SHP77 treated with DMSO at 0.1 percent for 48 hours (cell line): ENCODE measurements around the gene E4F1.
"Not testable (repeated sequence)": the region's sequence is repeated elsewhere in the genome, so short reads cannot be mapped to it uniquely, and the experiment has no call there.

Source experiments
- DNase-seq: peaks from one replicate; lab custom pipeline; 2025; lab: John Stamatoyannopoulos, UW

Gene E4F1

DNA sequence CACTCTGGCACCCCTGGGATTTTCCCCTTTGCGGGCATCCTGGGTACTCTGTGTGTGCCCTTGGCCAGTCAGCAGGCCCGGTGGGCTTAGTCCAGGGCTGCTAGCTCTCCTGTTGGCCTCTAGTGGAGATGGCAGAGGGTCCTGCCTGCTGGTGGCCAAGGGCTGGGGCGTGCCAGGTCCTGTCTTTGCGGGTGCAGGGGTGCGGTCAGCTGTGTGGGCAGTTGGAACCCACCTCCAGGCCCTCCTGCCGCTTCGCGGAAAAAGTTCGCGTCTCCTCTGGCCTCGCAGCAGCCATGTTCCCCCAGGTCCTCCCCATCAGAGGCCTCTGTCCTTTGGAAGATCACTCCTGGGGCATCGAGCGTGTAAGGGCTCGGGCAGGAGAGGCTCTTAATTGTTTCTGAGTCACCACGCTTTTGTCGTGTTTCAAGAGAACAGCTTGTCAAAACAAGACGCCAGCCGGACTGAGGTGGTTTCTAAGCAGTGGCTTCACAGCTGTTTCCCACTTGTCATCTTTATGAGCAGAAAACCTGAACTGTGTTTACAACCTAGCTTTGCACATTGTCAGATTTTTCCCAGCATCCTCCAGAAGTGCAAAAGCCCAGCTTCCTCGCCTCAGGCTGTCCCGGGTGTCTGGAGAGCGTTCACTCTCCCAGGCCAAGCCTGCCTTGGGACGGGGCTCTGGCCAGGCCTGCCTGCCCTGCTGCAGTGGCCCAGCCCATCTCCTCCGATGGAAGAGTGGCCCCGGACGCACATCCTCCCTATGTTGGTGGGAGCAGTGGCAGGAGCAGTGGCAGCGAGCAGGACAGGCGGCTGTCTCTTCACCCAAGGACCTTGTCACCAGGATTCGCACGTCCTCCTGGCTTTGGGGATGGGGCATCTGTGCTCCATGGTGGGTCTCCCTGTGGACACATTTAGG, 7.9 kb downstream of the E4F1 start:
- DNase-seq: no peak

DNA sequence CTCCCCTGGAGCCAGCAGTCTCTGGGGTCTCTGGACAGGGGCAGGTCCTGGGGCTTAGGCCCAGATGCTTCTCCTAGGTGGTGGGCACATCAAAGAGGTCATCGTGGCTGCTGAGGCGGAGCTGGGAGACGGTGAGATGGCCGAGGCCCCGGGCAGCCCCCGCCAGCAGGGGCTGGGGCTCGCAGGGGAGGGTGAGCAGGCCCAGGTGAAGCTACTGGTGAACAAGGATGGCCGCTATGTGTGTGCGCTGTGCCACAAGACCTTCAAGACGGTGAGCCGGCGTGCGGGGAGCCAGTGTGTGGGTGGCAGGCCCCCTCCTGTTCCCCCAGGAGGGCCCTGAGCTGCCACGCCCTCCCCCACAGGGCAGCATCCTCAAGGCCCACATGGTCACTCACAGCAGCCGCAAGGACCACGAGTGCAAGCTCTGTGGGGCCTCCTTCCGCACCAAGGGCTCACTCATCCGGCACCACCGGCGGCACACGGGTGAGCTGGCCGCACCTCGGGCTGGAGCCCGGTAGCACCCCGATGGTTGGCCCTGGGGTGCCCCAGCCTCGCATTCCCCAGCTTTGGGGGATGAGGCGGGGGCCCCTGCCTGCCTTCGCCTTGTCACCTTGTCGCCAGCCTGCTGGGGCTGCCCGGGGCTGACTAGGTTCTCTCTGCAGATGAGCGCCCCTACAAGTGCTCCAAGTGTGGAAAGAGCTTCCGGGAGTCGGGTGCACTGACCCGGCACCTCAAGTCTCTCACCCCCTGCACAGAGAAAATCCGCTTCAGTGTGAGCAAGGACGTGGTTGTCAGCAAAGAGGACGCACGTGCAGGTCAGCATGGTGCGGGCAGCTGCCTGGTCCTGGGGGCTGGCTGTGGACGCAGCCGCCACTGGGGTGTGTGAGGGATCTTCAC, 9.0 kb downstream of the E4F1 start:
- no peak for DNase-seq

- DNase-seq: no peak
These were observed 9.8 kb downstream of the E4F1 start for GRCh38 chr16:2233046-2233775.

DNA sequence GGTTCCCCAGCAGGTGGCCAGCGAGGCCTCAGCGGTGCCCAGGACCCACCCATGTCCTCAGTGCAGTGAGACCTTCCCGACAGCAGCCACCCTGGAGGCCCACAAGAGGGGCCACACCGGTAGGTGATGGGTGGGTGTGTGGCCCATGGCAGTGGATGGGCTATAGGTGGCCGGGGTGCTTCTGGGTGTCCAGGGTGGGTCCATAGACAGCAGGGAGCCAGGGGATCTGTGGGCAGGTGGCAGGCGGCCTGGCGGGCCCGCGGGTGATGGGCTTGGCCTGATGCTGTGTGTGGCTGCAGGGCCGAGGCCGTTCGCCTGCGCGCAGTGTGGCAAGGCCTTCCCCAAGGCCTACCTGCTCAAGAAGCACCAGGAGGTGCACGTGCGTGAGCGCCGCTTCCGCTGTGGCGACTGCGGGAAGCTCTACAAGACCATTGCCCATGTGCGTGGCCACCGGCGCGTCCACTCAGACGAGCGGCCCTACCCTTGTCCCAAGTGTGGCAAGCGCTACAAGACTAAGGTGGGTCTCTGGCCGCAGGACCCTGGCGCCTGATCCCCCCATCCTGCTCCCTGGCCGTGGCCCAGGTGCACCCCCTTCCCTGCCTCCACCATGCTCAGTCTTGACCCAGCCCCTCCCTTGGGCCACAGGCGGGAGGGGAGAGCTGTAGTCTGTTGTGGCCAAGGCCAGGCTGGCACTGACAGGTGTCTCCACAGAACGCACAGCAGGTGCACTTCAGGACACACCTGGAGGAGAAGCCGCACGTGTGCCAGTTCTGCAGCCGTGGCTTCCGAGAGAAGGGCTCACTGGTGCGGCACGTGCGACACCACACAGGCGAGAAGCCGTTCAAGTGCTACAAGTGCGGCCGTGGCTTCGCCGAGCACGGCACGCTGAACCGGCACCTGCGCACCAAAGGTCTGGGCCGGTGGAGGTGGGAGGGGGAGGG, 10.8 kb downstream of the E4F1 start:
- DNase-seq: no peak

DNA sequence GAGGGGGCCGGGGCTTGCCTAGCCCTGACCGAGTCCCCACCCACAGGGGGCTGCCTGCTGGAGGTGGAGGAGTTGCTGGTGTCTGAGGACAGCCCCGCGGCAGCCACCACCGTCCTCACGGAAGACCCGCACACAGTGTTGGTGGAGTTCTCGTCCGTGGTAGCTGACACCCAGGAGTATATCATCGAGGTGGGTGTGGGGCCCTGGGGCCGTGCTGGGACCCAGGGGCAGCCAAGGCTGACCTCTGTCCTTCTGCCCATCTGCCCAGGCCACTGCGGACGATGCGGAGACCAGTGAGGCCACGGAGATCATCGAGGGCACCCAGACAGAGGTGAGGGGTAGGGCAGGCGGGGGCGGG, 11.4 kb downstream of the E4F1 start:
- no peak for DNase-seq

DNA sequence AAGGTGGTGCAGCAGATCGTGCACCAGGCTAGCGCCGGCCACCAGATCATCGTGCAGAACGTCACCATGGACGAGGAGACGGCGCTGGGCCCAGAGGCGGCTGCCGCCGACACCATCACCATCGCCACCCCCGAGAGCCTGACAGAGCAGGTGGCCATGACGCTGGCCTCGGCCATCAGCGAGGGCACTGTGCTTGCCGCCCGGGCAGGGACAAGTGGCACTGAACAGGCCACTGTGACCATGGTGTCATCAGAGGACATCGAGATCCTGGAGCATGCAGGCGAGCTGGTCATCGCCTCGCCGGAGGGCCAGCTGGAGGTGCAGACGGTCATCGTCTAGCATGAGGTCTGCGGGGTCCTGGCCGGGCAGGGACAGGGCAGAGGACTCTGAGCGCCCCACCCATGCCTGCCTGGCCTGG, 11.9 kb downstream of the E4F1 start:
- DNase-seq: no peak

GRCh38 chr16:2235695-2236336, 12.4 kb downstream of the E4F1 start:
- no peak for DNase-seq

DNA sequence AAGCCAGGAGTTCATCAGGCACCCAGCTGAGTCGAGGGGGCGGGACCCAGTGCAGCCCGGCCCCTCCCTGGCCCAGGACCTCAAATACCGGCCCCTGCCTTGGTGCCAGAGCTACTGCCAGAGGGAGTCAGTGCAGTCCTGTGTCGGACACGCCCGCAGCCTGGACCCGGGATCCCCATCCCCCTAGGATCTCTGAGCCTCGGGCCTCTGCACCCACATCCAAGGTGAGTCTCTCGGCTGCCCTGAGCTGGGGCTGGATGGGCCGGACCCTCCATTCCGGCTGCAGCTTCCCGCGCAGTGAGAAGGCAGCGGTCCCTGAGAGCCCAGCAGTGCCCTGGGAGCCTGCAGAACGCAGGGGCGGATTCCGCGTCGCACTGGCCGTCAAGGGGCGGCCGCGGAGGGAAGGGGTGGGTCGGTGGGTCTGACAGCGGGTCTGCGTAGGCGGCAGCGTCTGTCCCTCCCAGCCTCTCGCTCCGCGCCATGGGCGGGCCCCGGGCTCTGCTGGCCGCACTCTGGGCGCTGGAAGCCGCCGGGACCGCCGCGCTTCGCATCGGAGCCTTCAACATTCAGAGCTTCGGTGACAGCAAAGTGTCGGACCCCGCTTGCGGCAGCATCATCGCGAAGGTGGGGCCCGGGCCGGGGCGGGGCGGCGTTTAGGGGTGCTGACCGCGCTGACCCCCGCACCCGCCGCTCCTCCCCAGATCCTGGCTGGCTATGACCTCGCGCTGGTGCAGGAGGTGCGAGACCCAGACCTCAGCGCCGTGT, 13.1 kb downstream of the E4F1 start, which contains the start of gene DNASE1L2:
DNASE1L2 (plus strand) TSS at position 108 of the 765 bp plus-strand sequence; CDS start at position 481, 373 bp downstream.
- DNase-seq: no peak

GRCh38 chr16:2237102-2237482, 13.7 kb downstream of the E4F1 start:
- DNase-seq: no peak

- DNase-seq: no peak
These were observed 14.2 kb downstream of the E4F1 start for GRCh38 chr16:2237493-2238149.

GRCh38 chr16:2238150-2238837, 14.9 kb downstream of the E4F1 start:
- no peak for DNase-seq

- no peak for DNase-seq
These were observed 15.7 kb downstream of the E4F1 start for GRCh38 chr16:2238838-2239675.

DNA sequence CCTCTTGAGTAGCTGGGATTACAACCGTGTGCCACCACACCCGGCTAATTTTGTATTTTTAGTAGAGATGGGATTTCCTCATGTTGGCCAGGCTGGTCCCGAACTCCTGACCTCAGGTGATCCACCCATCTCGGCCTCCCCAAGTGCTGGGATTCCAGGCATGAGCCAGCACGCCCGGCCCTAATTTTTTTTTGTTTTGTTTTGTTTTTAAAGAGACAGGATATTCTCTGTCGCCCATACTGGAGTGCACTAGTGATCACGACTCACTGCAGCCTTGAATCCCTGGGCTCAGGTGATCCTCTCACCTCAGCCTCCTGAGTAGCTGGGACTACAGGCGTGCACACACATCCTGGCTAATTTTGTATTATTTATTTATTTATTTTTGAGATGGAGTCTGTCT, 16.9 kb downstream of the E4F1 start:
- DNase-seq: not testable (repeated sequence)

GRCh38 chr16:2242598-2242997, 19.2 kb downstream of the E4F1 start:
- DNase-seq: no peak

GRCh38 chr16:2243031-2243528, 19.7 kb downstream of the E4F1 start:
- no peak for DNase-seq

GRCh38 chr16:2243781-2244180, 20.4 kb downstream of the E4F1 start:
- DNase-seq: no peak

GRCh38 chr16:2244301-2244700, 20.9 kb downstream of the E4F1 start:
- DNase-seq: no peak
